Skin epidermis (tissue), 12 donors: ENCODE data around the gene PORCN.
"Not testable (repeated sequence)": the region's sequence is repeated elsewhere in the genome, so short reads cannot be mapped to it uniquely, and the experiment has no call there.

Experiments
- H3K27ac ChIP-seq, 21 experiments: fragments of 200-600 bp; sonication (generic) in 11 of 21; one replicate each; pipeline ENCODE4 v1.5.0; 2020; ENCODE audit warnings: mild to moderate bottlenecking in 3 of 21, inconsistent platforms in 2 of 21, moderate library complexity in 2 of 21
- H3K4me3 ChIP-seq, 7 experiments: fragments of 200-600 bp; sonication (generic) in 2 of 7; one replicate each; pipeline ENCODE4 v1.5.0; 2020; ENCODE audit warnings: inconsistent platforms in 2 of 7, mild to moderate bottlenecking in 2 of 7, moderate library complexity in 1 of 7

Gene PORCN

DNA sequence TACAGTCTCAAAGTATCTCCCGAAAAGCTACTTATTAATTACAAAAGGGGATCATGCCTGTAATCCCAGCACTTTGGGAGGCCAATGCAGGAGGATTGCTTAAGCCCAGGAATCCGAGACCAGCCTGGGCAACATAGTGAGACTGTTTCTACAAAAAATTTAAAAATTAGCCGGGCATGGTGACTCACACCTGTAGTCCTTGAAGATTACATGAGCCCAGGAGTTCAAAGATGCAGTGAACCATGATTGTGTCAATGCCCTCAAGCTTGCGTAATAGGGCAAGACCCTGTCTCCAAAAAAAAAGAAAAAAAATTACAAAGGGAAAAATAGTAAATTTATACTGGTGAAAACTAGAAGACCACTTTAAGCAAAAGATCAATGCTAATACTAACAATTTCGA lies 3.3 kb upstream of the PORCN start:
- no peak overlapping the region for H3K4me3 ChIP-seq
- no peak overlapping the region for H3K27ac ChIP-seq

DNA sequence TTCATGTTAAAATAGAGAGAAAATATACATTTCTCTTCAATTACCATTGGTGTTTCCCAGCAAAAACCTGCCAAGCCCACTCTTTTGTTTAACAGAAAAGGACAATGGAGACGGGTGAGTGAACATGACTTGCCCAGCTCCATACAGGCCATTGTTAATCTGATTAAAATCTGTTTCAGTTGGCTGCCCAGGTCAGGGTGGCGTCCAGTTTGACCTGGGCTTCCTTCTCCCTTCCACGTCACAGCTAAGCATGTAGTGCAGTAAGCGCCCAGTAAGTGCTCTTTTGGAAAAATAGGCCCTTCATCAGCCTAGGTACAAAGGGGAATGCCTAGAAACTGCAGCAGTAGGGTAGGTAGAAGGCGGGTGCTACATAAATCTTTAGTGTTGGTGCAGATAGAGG lies 1.5 kb upstream of the PORCN start:
- Histone ChIP-seq H3K4me3 (no peak overlapping the region), H3K27ac (no peak overlapping the region)

DNA sequence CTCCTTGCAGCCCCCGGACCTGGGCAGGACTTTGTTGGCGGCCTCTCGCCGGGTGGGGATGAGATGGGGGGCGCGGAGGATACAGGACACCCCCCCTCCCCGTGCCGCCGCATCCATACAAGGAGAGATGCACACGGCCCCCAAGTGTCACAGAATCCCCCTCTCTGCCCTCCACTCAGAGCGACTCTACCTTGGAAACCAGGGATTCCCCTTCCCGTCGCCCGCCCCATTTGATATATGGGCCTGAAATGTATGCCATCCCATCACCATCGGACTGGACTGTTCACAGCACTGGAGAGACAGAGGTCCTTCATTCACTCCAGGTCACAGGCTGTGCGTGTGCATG lies 426 bp downstream of the PORCN start:
- peak overlapping the region; percentile 51 to 77 (median 58) for H3K4me3 ChIP-seq
- peak overlapping the region in 20 of 21 experiments; percentile 47 to 86 (median 74) for H3K27ac ChIP-seq

GRCh38 chrX:48509619-48510018 lies 827 bp downstream of the PORCN start:
- Histone ChIP-seq H3K27ac (peak overlapping the region in 4 of 21 experiments; percentile 61 to 86 (median 78)), H3K4me3 (peak overlapping the region in 6 of 7 experiments; percentile 51 to 77 (median 61))

GRCh38 chrX:48511560-48511959 lies 2.8 kb downstream of the PORCN start:
- H3K27ac ChIP-seq = no peak overlapping the region
- no peak overlapping the region for H3K4me3 ChIP-seq

GRCh38 chrX:48512371-48512935 lies 3.7 kb downstream of the PORCN start:
- Histone ChIP-seq H3K27ac (no peak overlapping the region), H3K4me3 (no peak overlapping the region)

- no peak overlapping the region for H3K27ac ChIP-seq
- H3K4me3 ChIP-seq = no peak overlapping the region
Observed at GRCh38 chrX:48513670-48514069, 4.9 kb downstream of the PORCN start.

DNA sequence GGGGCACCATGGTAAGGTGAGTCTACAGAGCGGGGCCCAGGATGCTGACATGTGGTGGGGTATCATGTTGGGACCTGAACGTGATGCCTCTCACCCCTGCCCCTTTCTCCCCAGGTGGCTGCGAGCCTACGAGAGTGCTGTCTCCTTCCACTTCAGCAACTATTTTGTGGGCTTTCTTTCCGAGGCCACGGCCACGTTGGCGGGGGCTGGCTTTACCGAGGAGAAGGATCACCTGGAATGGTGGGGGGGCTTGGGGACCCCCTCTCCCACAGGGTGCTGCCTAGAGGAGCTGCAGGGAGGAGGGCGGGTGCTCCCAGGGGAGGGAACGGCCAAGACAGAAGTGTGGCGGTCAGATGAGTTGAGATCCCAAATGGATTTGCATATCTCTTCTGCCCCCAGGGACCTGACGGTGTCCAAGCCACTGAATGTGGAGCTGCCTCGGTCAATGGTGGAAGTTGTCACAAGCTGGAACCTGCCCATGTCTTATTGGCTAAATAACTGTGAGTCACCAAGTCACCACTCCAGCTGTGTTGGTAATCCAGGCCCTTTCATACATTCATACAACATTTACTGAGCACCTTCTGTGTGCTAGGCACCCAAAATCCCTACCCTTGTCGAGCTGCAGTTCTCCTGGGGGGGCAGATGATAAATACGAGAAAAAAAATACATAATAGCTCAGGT lies 5.5 kb downstream of the PORCN start:
- H3K4me3 ChIP-seq = no peak overlapping the region
- H3K27ac ChIP-seq = no peak overlapping the region

DNA sequence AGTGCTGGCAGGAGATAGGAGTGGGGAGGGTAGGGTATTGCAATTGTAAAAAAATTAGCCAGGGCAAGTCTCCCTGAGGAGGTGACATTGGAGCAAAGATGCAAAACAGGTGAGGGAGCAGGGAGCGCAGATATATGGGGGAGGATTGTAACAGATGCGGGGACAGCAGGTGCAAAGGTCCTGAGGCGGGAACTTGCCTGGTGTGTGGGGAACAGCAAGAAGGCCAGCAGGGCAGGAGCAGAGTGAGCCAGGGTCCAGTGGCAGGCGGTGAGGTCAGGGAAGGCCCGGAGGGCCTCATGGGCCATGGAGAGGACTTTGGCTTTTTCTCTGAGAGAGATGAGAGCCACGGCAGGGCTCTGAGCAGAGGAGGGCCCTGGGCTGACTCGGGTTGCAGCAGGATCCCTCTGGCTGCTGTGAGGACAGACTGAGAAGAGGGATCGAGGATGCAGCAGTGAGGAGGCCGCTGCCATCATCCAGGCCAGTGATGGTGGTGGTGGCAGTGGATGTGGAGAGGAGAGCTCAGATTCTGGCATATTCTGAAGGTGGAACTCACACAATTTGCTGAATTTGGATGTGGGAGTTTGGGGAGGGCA lies 6.2 kb downstream of the PORCN start:
- Histone ChIP-seq H3K4me3 (no peak overlapping the region), H3K27ac (no peak overlapping the region)

DNA sequence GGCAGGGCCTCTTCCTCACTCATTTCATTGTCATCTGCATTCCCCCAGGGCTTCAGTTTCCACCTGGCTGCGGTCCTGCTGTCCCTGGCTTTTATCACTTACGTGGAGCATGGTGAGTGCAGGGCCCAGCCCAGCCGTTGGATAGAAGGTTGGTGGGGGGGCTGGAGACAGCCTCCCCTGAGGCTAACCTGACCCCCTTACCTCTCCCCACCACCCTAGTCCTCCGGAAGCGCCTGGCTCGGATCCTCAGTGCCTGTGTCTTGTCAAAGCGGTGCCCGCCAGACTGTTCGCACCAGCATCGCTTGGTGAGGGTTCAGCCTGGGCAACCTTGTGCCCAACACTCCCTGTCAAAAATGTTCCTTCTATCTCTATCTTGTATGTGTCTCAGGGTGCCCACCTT lies 7.0 kb downstream of the PORCN start:
- no peak overlapping the region for H3K4me3 ChIP-seq
- no peak overlapping the region for H3K27ac ChIP-seq

GRCh38 chrX:48516285-48516684 lies 7.5 kb downstream of the PORCN start:
- Histone ChIP-seq H3K4me3 (no peak overlapping the region), H3K27ac (no peak overlapping the region)

DNA sequence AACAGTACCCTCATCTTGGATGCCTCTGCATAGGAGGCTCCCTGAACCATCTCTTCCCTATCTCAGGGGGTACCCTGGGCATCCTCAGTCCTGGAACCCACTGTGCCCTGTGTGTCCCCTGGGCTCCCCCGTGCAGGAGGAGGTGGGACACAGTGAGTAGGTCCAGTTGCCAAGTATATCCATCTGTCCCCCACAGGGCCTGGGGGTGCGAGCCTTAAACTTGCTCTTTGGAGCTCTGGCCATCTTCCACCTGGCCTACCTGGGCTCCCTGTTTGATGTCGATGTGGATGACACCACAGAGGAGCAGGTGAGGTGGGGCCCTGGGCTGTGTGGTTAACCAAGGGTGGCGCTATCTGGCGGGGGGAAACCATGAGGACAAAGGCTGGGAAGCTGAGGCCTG lies 8.2 kb downstream of the PORCN start:
- H3K27ac ChIP-seq = no peak overlapping the region
- no peak overlapping the region for H3K4me3 ChIP-seq

GRCh38 chrX:48519481-48519880 lies 10.7 kb downstream of the PORCN start:
- H3K4me3 ChIP-seq, H3K27ac ChIP-seq: not testable (repeated sequence)

DNA sequence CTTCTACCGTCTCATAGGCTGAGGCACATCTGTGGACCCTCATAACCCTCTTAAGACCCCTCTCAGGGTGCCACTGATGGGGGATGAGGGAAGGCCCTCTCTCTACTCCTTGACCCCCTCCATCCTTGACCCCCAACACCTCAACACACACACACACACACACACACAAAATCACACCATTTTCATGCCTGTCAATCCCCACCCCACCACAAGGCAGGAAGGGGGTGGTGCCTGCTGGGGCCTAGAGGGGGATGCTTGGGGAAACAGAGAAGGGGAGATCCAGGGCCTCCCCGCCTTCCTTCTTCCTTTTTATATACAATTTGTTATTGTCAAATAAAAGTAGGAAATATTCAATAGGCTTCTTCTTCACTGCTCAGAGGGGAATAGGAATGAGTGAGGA lies 11.7 kb downstream of the PORCN start:
- Histone ChIP-seq H3K27ac (peak overlapping the region in 2 of 21 experiments; percentile 19 to 85), H3K4me3 (no peak overlapping the region)

DNA sequence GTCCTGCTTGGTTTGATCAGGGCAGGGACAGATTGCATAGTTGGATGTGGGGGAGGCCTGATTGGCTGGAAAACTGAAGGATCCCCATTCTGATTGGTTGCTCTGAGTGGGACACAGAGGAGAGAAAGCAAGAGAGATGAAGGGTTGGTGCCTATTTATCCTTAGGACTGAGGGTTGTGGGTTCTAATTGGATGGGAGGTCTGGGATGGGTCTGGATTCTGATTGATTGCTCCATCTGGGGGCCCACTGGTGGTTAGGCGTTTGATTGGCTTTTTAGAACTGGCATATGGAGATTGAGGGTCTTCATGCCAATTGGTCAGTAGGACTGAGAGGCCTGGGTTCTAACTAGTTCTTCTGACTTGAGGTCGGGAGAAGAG lies 12.2 kb downstream of the PORCN start:
- Histone ChIP-seq H3K27ac (peak overlapping the region in 6 of 21 experiments; percentile 16 to 85 (median 42)), H3K4me3 (peak overlapping the region in 6 of 7 experiments; percentile 50 to 62 (median 54))

DNA sequence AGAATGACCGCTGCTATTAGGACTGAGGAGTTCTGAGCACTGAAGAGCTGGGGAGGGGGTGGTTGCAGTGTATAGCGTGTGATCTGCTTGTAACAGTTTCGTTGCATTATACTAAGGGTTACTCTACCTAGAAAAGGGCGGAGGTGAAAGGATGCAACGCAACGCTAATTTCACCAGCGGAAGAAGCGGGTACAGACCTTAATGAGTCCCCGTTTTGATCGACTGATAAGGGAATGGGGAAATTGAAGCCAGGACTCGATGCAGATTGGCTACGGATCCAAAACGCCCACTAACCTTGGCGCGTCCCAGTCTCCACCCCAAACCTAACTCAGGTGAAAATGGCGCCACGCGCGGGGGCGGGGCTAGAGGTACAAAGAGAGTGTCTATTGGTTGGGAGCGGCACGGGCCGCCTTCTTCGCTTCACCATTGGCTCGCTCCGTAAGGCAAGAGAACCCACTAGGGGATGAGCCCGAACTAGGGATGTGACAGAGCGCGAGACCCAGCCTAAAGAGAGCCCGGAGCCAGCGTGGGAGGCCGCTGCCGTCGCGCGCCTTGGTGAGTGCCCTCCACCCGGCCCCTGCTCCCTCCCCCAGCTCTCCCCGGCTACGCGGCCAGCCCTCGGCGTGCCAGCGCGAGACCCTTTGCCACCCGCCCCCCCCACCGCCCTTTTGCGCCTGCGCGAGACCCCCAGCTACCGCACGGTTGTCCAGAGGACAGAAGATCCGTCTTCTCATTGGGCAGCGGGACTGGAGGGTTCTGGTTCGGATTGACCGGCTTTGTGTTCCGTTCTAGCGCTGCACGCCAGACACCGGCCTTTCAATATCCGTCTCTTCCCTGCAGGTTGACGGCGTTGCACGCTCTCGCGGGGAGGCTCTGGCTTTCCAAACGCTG lies 12.8 kb downstream of the PORCN start, which contains the start of gene EBP:
TSS of gene EBP (plus strand) at position 456 of the 891 bp plus-strand sequence. CDS start 1,964 bp downstream, outside the sequence.
- H3K4me3 ChIP-seq = peak within 1 kb of the TSS; percentile 50 to 62 (median 54)
- peak within 1 kb of the TSS in 19 of 21 experiments; percentile 25 to 85 (median 75) for H3K27ac ChIP-seq

GRCh38 chrX:48522291-48522690 lies 13.5 kb downstream of the PORCN start:
- peak overlapping the region; percentile 50 to 62 (median 54) for H3K4me3 ChIP-seq
- H3K27ac ChIP-seq = peak overlapping the region in 18 of 21 experiments; percentile 25 to 85 (median 76)

DNA sequence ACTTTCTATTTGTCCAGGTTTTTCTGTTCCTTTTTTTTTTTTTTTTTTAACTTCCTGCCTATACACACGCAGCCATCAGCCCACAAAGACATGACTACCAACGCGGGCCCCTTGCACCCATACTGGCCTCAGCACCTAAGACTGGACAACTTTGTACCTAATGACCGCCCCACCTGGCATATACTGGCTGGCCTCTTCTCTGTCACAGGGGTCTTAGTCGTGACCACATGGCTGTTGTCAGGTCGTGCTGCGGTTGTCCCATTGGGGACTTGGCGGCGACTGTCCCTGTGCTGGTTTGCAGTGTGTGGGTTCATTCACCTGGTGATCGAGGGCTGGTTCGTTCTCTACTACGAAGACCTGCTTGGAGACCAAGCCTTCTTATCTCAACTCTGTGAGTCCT lies 14.9 kb downstream of the PORCN start:
- H3K4me3 ChIP-seq = no peak overlapping the region
- H3K27ac ChIP-seq = no peak overlapping the region

- not testable (repeated sequence) for H3K4me3 ChIP-seq, H3K27ac ChIP-seq
Observed at GRCh38 chrX:48525853-48526252, 17.1 kb downstream of the PORCN start.

- peak overlapping the region in 16 of 21 experiments; percentile 54 to 88 (median 74) for H3K27ac ChIP-seq
- H3K4me3 ChIP-seq = no peak overlapping the region
Observed at GRCh38 chrX:48530736-48531135, 21.9 kb downstream of the PORCN start.
